B cell (primary cell): ENCODE results near the gene WDR75.

Experiments used
- CTCF ChIP-seq: fragments of 200-600 bp; IDR thresholded peaks from one replicate; pipeline ENCODE4 v1.8.0; 2022; ENCODE audit warnings: antibody characterized with exemption, mild to moderate bottlenecking
- EZH2 ChIP-seq: IDR thresholded peaks from 2 replicates; pipeline ENCODE4 v1.6.1; 2012; ENCODE audit warnings: borderline replicate concordance, low read depth, mild to moderate bottlenecking, moderate library complexity, low read length; ENCODE audit not compliant: insufficient read depth, poor library complexity, severe bottlenecking

GRCh38 chr2:189442468-189442867 is 1.2 kb downstream of the WDR75 start:
- no peak for TF ChIP-seq CTCF
- TF ChIP-seq EZH2, result no peak
